ENCODE results near the gene ZER1.

GRCh38 chr9:128770286-128771030, 1.3 kb downstream of the ZER1 start:
- no peak for TF ChIP-seq ZNF274 (IDR thresholded peaks at IDR 0.05; ENCODE audit: low read depth, low read length)
- TF ChIP-seq YY1 (IDR thresholded peaks at IDR 0.05; ENCODE audit: insufficient read depth, insufficient read length): no peak

All from NT2/D1 (cell line).